Upper lobe of left lung (tissue), 6 donors: ENCODE measurements around the gene TMEM129. TPM values are rescaled to one million over a fixed set of nuclear protein-coding genes. Genes with fewer than 3 reads are reported as not detected.

Source experiments
- ATAC-seq, 2 donors: fragments of 200-7000 bp; cut with Tn5 transposase; one replicate each; pipeline ENCODE4 v1.9.1; 2022; ENCODE audit warnings: mild to moderate bottlenecking in 2 of 2, moderate library complexity in 2 of 2; ENCODE audit not compliant: low FRiP score in 2 of 2
- DNase-seq, 2 donors: peaks; one replicate each; pipeline ENCODE4 v3.0.0-alpha.2; 2019 to 2020
- H3K27ac ChIP-seq, 4 donors: fragments of 200-600 bp; sonication (generic); one replicate each; pipeline ENCODE4 v1.5.1; 2016 to 2019
- H3K27me3 ChIP-seq, 4 donors: fragments of 200-600 bp; sonication (generic); one replicate each; pipeline ENCODE4 v1.5.1; 2017 to 2019
- H3K36me3 ChIP-seq, 4 donors: fragments of 200-600 bp; sonication (generic); one replicate each; pipeline ENCODE4 v1.5.1; 2016 to 2019
- H3K4me1 ChIP-seq, 4 donors: fragments of 200-600 bp; sonication (generic); one replicate each; pipeline ENCODE4 v1.5.1; 2018 to 2019
- H3K4me3 ChIP-seq, 4 donors: fragments of 200-600 bp; sonication (generic); one replicate each; pipeline ENCODE4 v1.5.1; 2017 to 2019; ENCODE audit warnings: mild to moderate bottlenecking in 2 of 4, moderate library complexity in 1 of 4
- H3K9me3 ChIP-seq, 4 donors: fragments of 200-600 bp; sonication (generic); one replicate each; pipeline ENCODE4 v1.5.1; 2018 to 2019
- CTCF ChIP-seq, 6 experiments: fragments of 450-650 bp in 4 of 6; fragments of 200-600 bp in 2 of 6; sonication (generic) in 2 of 6; IDR thresholded peaks; one replicate each; pipeline ENCODE4 v1.5.1; 2016 to 2019; ENCODE audit warnings: antibody characterized with exemption in 6 of 6
- EP300 ChIP-seq, 4 donors: sonication (generic); formaldehyde crosslinking; IDR thresholded peaks; one replicate each; pipeline ENCODE4 v1.5.1; 2017; ENCODE audit warnings: antibody characterized with exemption in 4 of 4, control low read depth in 2 of 4
- POLR2A ChIP-seq, 4 donors: fragments of 450-650 bp; IDR thresholded peaks; one replicate each; pipeline ENCODE4 v1.5.1; 2016 to 2017; ENCODE audit warnings: antibody characterized with exemption in 4 of 4, mild to moderate bottlenecking in 2 of 4
- POLR2AphosphoS5 ChIP-seq, 2 donors: sonication (generic); formaldehyde crosslinking; IDR thresholded peaks; one replicate each; pipeline ENCODE4 v1.5.1; 2017; ENCODE audit warnings: antibody characterized with exemption in 2 of 2
- WGBS, 2 donors: methylation state at CpG; one replicate each; pipeline ENCODE4 v1.1.5; 2017 to 2018; 5-methylcytosine and 5-hydroxymethylcytosine counted together
- total RNA-seq, 6 donors: library from RNA; depleted of rRNA in 4 of 6; stranded (reverse); fragments of >200 nt in 4 of 6; gene quantifications; one replicate each; pipeline versions ENCODE4 v1.1.0 to v1.2.1, GENCODE V29; 2016 to 2021
- donor health status: DM: no; HTN: no; CAD: no; lungs with moderate emphysema.
- donor health status: DM: no; HTN: yes; CAD: no; lungs with severe emphysema.

TMEM129 gene
- total RNA-seq, 6 donors from 2014 or later: 38.9 to 99.1 (median 49.6) TPM

GRCh38 chr4:1720163-1720983, 750 bp downstream of the TMEM129 start:
- Histone ChIP-seq H3K36me3 (peaks cover 0 to 25% (median 14%) of the 10 kb centered on the region in 4 donors), H3K4me3 (peak overlapping the region; percentile 51 to 83 (median 76)), H3K27ac (peak overlapping the region; percentile 89 to 96 (median 94)), H3K4me1 (peaks cover 18 to 45% (median 31%) of the 10 kb centered on the region in 4 donors), H3K27me3 (no peaks in the 10 kb centered on the region), H3K9me3 (no peaks in the 10 kb centered on the region)
- TF ChIP-seq POLR2A (IDR thresholded peaks at IDR 0.05) (peak in 2 of 4 donors; percentile 47 to 62), POLR2AphosphoS5 (IDR thresholded peaks at IDR 0.05) (peak; percentile 23 to 51), EP300 (IDR thresholded peaks at IDR 0.05) (no peak), CTCF (IDR thresholded peaks at IDR 0.05) (no peak)
- WGBS, 2 donors: 1 to 3% methylated on average over 17 to 31 of the region's 79 CpGs
- peak; percentile 20 to 49 for ATAC-seq
- DNase-seq: peak; percentile 65 to 93

- 81 to 86% methylated on average over 27 to 28 of the region's 31 CpGs for WGBS, 2 donors
Observed at GRCh38 chr4:1718095-1718850, 2.9 kb downstream of the TMEM129 start.

GRCh38 chr4:1717129-1718094, 3.7 kb downstream of the TMEM129 start:
- TF ChIP-seq POLR2AphosphoS5 (IDR thresholded peaks at IDR 0.05): no peak
- no peak for TF ChIP-seq POLR2A (IDR thresholded peaks at IDR 0.05)
- no peak for TF ChIP-seq EP300 (IDR thresholded peaks at IDR 0.05)
- TF ChIP-seq CTCF (IDR thresholded peaks at IDR 0.05): no peak
- H3K27ac ChIP-seq: no peak overlapping the region
- ATAC-seq (no peak), DNase-seq (peak in 1 of 2 donors; percentile 78)
- 95 to 96% methylated on average over 11 to 22 of the region's 32 CpGs for WGBS, 2 donors
- H3K36me3 ChIP-seq: peaks cover 0 to 25% (median 12%) of the 10 kb centered on the region in 4 donors
- no peak overlapping the region for H3K4me3 ChIP-seq
- H3K4me1 ChIP-seq: peaks cover 34 to 61% (median 40%) of the 10 kb centered on the region in 4 donors
- no peaks in the 10 kb centered on the region for H3K9me3 ChIP-seq
- H3K27me3 ChIP-seq: no peaks in the 10 kb centered on the region

More at GRCh38 chr4:1718095-1718850, 2.9 kb downstream of the TMEM129 start:
- Histone ChIP-seq H3K27me3 (no peaks in the 10 kb centered on the region), H3K27ac (no peak overlapping the region), H3K9me3 (no peaks in the 10 kb centered on the region), H3K4me3 (no peak overlapping the region), H3K4me1 (peaks cover 31 to 60% (median 45%) of the 10 kb centered on the region in 4 donors), H3K36me3 (peaks cover 0 to 25% (median 12%) of the 10 kb centered on the region in 4 donors)
- TF ChIP-seq POLR2A (IDR thresholded peaks at IDR 0.05): no peak
- TF ChIP-seq CTCF (IDR thresholded peaks at IDR 0.05): no peak
- TF ChIP-seq POLR2AphosphoS5 (IDR thresholded peaks at IDR 0.05): no peak
- no peak for TF ChIP-seq EP300 (IDR thresholded peaks at IDR 0.05)
- ATAC-seq (no peak), DNase-seq (peak in 1 of 2 donors; percentile 72)
